ENCODE data around the gene ABCB11.

- TF ChIP-seq, protein P1, sequence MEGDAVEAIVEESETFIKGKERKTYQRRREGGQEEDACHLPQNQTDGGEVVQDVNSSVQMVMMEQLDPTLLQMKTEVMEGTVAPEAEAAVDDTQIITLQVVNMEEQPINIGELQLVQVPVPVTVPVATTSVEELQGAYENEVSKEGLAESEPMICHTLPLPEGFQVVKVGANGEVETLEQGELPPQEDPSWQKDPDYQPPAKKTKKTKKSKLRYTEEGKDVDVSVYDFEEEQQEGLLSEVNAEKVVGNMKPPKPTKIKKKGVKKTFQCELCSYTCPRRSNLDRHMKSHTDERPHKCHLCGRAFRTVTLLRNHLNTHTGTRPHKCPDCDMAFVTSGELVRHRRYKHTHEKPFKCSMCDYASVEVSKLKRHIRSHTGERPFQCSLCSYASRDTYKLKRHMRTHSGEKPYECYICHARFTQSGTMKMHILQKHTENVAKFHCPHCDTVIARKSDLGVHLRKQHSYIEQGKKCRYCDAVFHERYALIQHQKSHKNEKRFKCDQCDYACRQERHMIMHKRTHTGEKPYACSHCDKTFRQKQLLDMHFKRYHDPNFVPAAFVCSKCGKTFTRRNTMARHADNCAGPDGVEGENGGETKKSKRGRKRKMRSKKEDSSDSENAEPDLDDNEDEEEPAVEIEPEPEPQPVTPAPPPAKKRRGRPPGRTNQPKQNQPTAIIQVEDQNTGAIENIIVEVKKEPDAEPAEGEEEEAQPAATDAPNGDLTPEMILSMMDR (IDR thresholded peaks at IDR 0.05) = no peak
- TF ChIP-seq POLR2AphosphoS5 (IDR thresholded peaks at IDR 0.05) = no peak
Measured at GRCh38 chr2:169073963-169074751, 43.0 kb upstream of the ABCB11 start.
